Calu3 (cell line): Measurements from ENCODE around the gene KAT6B. TPM values are rescaled to one million over a fixed set of nuclear protein-coding genes. Genes with fewer than 3 reads are reported as not detected.
A peak's percentile ranks its signal among the peaks of the same experiment; 100 is the strongest.
"Not testable (repeated sequence)": the region's sequence is repeated elsewhere in the genome, so short reads cannot be mapped to it uniquely, and the experiment has no call there.

Experiments
- BruUV-seq: library from RNA; stranded (reverse); fragments of 400-500 nt; replicated peaks from 2 replicates; lab custom pipeline; 2021; lab: Mats Ljungman, UMichigan
- CTCF ChIA-PET: fragments of 300-600 bp; sonication (Branson Sonifier 250); formaldehyde crosslinking; loops from one replicate; lab custom pipeline; 2022; ENCODE audit warnings: antibody characterized with exemption; lab: Charles Lee
- DNase-seq: peaks from one replicate; pipeline ENCODE4 v3.0.0; 2022
- H3K27ac Mint-ChIP-seq: one replicate; pipeline ENCODE4 v1.8.0; 2022; ENCODE audit warnings: mixed read lengths; ENCODE audit not compliant: unreplicated experiment
- H3K27me3 Mint-ChIP-seq: one replicate; pipeline ENCODE4 v1.8.0; 2022; ENCODE audit warnings: mixed read lengths; ENCODE audit not compliant: unreplicated experiment
- H3K36me3 Mint-ChIP-seq: one replicate; pipeline ENCODE4 v1.8.0; 2022; ENCODE audit warnings: mild to moderate bottlenecking, moderate library complexity, mixed read lengths; ENCODE audit not compliant: insufficient read depth, unreplicated experiment
- H3K4me1 Mint-ChIP-seq: one replicate; pipeline ENCODE4 v1.8.0; 2022; ENCODE audit warnings: mild to moderate bottlenecking, low read depth, mixed read lengths; ENCODE audit not compliant: unreplicated experiment
- H3K4me3 Mint-ChIP-seq: one replicate; pipeline ENCODE4 v1.8.0; 2022; ENCODE audit warnings: mild to moderate bottlenecking, low read depth, moderate library complexity, mixed read lengths; ENCODE audit not compliant: unreplicated experiment
- H3K9me3 Mint-ChIP-seq: one replicate; pipeline ENCODE4 v1.8.0; 2022; ENCODE audit warnings: low read depth, mixed read lengths; ENCODE audit not compliant: unreplicated experiment
- intact Hi-C: fragments of 100-400 bp; cut with micrococcal nuclease; formaldehyde crosslinking; loops from one replicate; pipeline ENCODE4 v1.10.0; 2022; ENCODE audit not compliant: unreplicated experiment
- total RNA-seq: library from RNA; stranded (reverse); gene quantifications from 2 replicates; pipeline ENCODE4 v1.2.3, GENCODE V29; 2022
- TF ChIP-seq, protein P1 (sequence below): fragments of 200-600 bp; IDR thresholded peaks from one replicate; pipeline ENCODE4 v1.8.0; 2022; ENCODE audit warnings: antibody characterized with exemption; ENCODE audit not compliant: unreplicated experiment

Gene KAT6B
- total RNA-seq, 1 experiment from 2014 or later, result 28.6 TPM

DNA sequence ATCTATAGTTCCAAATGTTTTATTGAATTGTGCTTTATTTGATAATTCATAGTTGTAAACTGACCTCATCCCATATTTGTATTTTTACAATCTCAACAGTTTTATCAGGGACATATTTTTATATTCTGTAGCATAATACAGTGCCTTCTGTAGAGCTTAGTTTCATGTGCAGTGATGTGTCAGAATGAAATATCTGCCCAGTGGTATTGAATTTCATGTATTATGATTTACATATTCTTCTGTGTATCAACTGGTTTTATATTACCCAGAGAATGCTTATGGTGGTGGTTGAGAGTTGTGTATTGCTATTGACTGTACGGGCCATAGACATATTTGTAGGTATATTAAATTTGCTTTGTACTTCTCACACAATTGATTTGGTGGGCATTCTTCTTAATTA is 89.9 kb downstream of the KAT6B start:
- Mint-ChIP-seq H3K4me1 (peaks cover 10% of the 10 kb centered on the region), H3K4me3 (no peak overlapping the region), H3K9me3 (peaks cover 4% of the 10 kb centered on the region), H3K27ac (no peak overlapping the region), H3K27me3 (no peaks in the 10 kb centered on the region), H3K36me3 (no peaks in the 10 kb centered on the region)
- TF ChIP-seq, protein P1, sequence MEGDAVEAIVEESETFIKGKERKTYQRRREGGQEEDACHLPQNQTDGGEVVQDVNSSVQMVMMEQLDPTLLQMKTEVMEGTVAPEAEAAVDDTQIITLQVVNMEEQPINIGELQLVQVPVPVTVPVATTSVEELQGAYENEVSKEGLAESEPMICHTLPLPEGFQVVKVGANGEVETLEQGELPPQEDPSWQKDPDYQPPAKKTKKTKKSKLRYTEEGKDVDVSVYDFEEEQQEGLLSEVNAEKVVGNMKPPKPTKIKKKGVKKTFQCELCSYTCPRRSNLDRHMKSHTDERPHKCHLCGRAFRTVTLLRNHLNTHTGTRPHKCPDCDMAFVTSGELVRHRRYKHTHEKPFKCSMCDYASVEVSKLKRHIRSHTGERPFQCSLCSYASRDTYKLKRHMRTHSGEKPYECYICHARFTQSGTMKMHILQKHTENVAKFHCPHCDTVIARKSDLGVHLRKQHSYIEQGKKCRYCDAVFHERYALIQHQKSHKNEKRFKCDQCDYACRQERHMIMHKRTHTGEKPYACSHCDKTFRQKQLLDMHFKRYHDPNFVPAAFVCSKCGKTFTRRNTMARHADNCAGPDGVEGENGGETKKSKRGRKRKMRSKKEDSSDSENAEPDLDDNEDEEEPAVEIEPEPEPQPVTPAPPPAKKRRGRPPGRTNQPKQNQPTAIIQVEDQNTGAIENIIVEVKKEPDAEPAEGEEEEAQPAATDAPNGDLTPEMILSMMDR, result no peak
- DNase-seq, result no peak
- CTCF ChIA-PET, result interaction anchor here (0.5 kb wide), 1 partner anchor 119 kb away, joined by 3 read pairs; no protein-coding TSS in a partner anchor
- BruUV-seq, result no TSS peak
- intact Hi-C loops, result no loop called here

DNA sequence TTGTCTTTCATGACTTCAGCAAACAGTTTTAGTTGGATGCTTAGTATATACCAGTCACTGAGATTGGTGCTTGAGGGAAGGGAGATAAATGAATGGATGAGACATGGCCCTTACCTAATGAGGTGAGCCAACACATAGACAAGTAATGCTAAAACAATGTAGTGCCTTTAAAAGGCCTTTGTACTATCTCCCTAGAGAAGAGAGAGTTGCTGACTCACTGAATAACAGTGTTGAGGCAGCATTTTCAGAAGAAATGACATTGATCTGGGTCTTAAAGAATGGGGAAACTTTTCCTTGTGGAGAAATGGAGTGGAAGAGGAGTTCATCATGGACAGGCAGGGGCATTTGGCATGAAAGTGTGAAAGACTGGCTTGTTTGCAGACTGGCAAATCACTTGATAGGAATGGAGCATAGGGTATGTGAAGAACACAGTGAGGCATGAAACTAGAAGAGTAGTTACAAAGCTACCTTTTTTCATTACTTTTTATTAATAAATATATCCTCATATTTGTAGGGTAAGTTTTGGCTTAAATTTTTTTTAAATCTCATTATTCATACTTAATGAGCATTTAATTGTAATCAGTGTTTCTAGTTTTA is 91.2 kb downstream of the KAT6B start:
- CTCF ChIA-PET, result no interaction called here
- TF ChIP-seq, protein P1, result no peak
- no peaks in the 10 kb centered on the region for H3K27me3 Mint-ChIP-seq
- no peak overlapping the region for H3K4me3 Mint-ChIP-seq
- intact Hi-C loops, result no loop called here
- H3K9me3 Mint-ChIP-seq, result peaks cover 4% of the 10 kb centered on the region
- BruUV-seq, result no TSS peak
- peaks cover 23% of the 10 kb centered on the region for H3K4me1 Mint-ChIP-seq
- H3K27ac Mint-ChIP-seq, result peak overlapping the region; percentile 27
- peak; percentile 9 for DNase-seq
- no peaks in the 10 kb centered on the region for H3K36me3 Mint-ChIP-seq

DNA sequence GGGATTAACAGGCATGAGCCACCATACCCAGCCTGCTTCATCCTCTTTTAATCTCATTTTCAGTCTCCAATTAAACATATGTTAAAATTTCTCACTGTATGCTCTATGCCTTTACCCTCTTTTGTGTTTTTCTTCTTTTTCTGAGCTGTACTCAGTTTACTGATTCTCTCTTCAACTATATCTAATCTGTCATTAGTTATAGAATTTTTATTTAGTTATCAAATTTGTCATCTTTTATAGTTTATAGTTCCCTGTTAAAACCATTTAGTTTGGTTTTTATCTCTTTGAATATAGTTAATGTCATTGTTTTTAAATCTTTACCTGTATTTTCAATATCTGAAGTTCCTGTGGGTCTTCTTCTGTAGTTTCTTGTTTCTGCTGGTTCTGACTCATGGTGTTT is 93.3 kb downstream of the KAT6B start:
- Mint-ChIP-seq H3K27me3 (no peaks in the 10 kb centered on the region), H3K36me3 (no peaks in the 10 kb centered on the region), H3K9me3 (peaks cover 4% of the 10 kb centered on the region), H3K27ac (no peak overlapping the region), H3K4me3 (no peak overlapping the region), H3K4me1 (peaks cover 44% of the 10 kb centered on the region)
- intact Hi-C loops, result loop anchor here (5.0 kb wide), 1 partner anchor 92 kb away; the partner anchor contains the start of gene KAT6B
- no peak for DNase-seq
- BruUV-seq, result no TSS peak
- TF ChIP-seq, protein P1, result no peak
- CTCF ChIA-PET, result interaction anchor here (1.0 kb wide), 1 partner anchor 48 kb away, joined by 4 read pairs; no protein-coding TSS in a partner anchor

DNA sequence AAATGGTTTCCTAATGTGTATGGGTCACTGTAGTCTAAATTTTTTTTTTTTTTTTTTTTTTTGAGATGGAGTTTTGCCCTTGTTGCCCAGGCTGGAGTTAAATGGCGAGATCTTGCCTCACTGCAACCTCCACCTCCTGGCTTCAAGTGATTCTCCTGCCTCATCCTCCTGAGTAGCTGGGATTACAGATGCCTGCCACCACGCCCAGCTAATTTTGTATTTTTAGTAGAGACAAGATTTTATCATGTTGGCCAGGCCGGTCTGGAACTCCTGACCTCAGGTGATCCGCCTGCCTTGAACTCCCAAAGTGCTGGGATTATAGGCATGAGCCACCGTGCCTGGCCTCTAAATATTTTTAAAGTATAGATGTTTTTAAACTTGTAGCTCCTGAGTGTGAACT is 94.7 kb downstream of the KAT6B start:
- H3K36me3 Mint-ChIP-seq, DNase-seq, BruUV-seq, H3K27ac Mint-ChIP-seq, H3K4me3 Mint-ChIP-seq, H3K27me3 Mint-ChIP-seq, H3K9me3 Mint-ChIP-seq: not testable (repeated sequence)
- peaks cover 49% of the 10 kb centered on the region for H3K4me1 Mint-ChIP-seq
- intact Hi-C loops, result loop anchor here (5.0 kb wide), 1 partner anchor 94 kb away; the partner anchor contains the start of gene KAT6B
- CTCF ChIA-PET, result interaction anchor here (0.7 to 1.1 kb wide), 2 partner anchors 12 to 240 kb away, joined by 4 to 5 read pairs; no protein-coding TSS in a partner anchor

DNA sequence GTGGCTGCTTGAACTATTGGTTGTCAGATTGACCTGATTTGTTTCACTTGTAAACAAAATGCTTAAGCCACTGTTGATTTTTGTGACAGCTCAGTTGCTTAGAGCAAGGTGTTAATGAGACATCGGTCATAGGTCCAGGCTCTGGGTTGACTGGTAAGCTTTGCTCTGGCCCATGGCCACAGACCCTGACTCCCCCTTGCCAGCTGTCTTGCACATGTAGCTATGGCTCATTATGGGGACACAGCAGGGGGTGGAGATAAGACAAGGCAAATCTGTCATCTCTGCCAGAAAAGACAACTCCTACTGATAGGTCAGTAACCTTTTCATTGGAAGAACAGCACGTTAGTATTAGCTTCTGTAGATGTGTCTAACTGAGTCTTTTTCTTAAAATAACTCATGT is 95.3 kb downstream of the KAT6B start:
- H3K4me3 Mint-ChIP-seq, result no peak overlapping the region
- no peaks in the 10 kb centered on the region for H3K36me3 Mint-ChIP-seq
- no TSS peak for BruUV-seq
- no peaks in the 10 kb centered on the region for H3K27me3 Mint-ChIP-seq
- CTCF ChIA-PET, result interaction anchor here (1.1 kb wide), 1 partner anchor 11 kb away, joined by 4 read pairs; no protein-coding TSS in a partner anchor
- intact Hi-C loops, result loop anchor here (5.0 kb wide), 1 partner anchor 94 kb away; the partner anchor contains the start of gene KAT6B
- H3K9me3 Mint-ChIP-seq, result peaks cover 4% of the 10 kb centered on the region
- DNase-seq, result no peak
- TF ChIP-seq, protein P1, result no peak
- no peak overlapping the region for H3K27ac Mint-ChIP-seq
- H3K4me1 Mint-ChIP-seq, result peaks cover 53% of the 10 kb centered on the region
